ENCODE results near the gene NFKB2.

The NFKB2 gene

GRCh38 chr10:102368077-102368476, 27.4 kb upstream of the NFKB2 start:
- no peak for TF ChIP-seq CTCF (IDR thresholded peaks at IDR 0.05; ENCODE audit: borderline replicate concordance, control extremely low read depth, extremely low read depth, insufficient read depth, missing control alignments)
- in situ Hi-C loops (cut with MboI; ENCODE audit: low sequenced_read_pairs, unreplicated experiment) = no loop called here
- DNase-seq (ENCODE audit: low spot score) = no peak

- in situ Hi-C loops (cut with MboI; ENCODE audit: low sequenced_read_pairs, unreplicated experiment) = no loop called here
- TF ChIP-seq CTCF (IDR thresholded peaks at IDR 0.05; ENCODE audit: borderline replicate concordance, control extremely low read depth, extremely low read depth, insufficient read depth, missing control alignments) = no peak
- no peak for DNase-seq (ENCODE audit: low spot score)
Observed at GRCh38 chr10:102371295-102371694, 24.2 kb upstream of the NFKB2 start.

- no peak for TF ChIP-seq CTCF (IDR thresholded peaks at IDR 0.05; ENCODE audit: borderline replicate concordance, control extremely low read depth, extremely low read depth, insufficient read depth, missing control alignments)
- in situ Hi-C loops (cut with MboI; ENCODE audit: low sequenced_read_pairs, unreplicated experiment) = no loop called here
- no peak for DNase-seq (ENCODE audit: low spot score)
Observed at GRCh38 chr10:102375250-102375649, 20.3 kb upstream of the NFKB2 start.

- in situ Hi-C loops (cut with MboI; ENCODE audit: low sequenced_read_pairs, unreplicated experiment) = no loop called here
Observed at GRCh38 chr10:102375867-102376266, 19.6 kb upstream of the NFKB2 start.

GRCh38 chr10:102376901-102377300, 18.6 kb upstream of the NFKB2 start:
- in situ Hi-C loops (cut with MboI; ENCODE audit: low sequenced_read_pairs, unreplicated experiment) = no loop called here
- TF ChIP-seq CTCF (IDR thresholded peaks at IDR 0.05; ENCODE audit: borderline replicate concordance, control extremely low read depth, extremely low read depth, insufficient read depth, missing control alignments) = no peak
- DNase-seq (ENCODE audit: low spot score) = no peak

More at GRCh38 chr10:102375867-102376266, 19.6 kb upstream of the NFKB2 start:
- no peak for DNase-seq (ENCODE audit: low spot score)
- no peak for TF ChIP-seq CTCF (IDR thresholded peaks at IDR 0.05; ENCODE audit: borderline replicate concordance, control extremely low read depth, extremely low read depth, insufficient read depth, missing control alignments)

GRCh38 chr10:102379383-102379782, 16.1 kb upstream of the NFKB2 start:
- in situ Hi-C loops (cut with MboI; ENCODE audit: low sequenced_read_pairs, unreplicated experiment) = no loop called here
- DNase-seq (ENCODE audit: low spot score) = no peak
- no peak for TF ChIP-seq CTCF (IDR thresholded peaks at IDR 0.05; ENCODE audit: borderline replicate concordance, control extremely low read depth, extremely low read depth, insufficient read depth, missing control alignments)

- no peak for TF ChIP-seq CTCF (IDR thresholded peaks at IDR 0.05; ENCODE audit: borderline replicate concordance, control extremely low read depth, extremely low read depth, insufficient read depth, missing control alignments)
- no peak for DNase-seq (ENCODE audit: low spot score)
- in situ Hi-C loops (cut with MboI; ENCODE audit: low sequenced_read_pairs, unreplicated experiment) = no loop called here
Observed at GRCh38 chr10:102381983-102382382, 13.5 kb upstream of the NFKB2 start.
